Osteocyte (in vitro differentiated cells): ENCODE results near the gene ABCG4. TPM values are rescaled to one million over a fixed set of nuclear protein-coding genes. Genes with fewer than 3 reads are reported as not detected.

Experiments
- DNase-seq: peaks from one replicate; pipeline ENCODE4 v3.0.0; 2021; ENCODE audit warnings: mixed read lengths; ENCODE audit not compliant: unreplicated experiment; ENCODE audit errors: extremely low spot score
- H3K27ac Mint-ChIP-seq: one replicate; pipeline ENCODE4 v1.8.0; 2021; ENCODE audit warnings: mild to moderate bottlenecking, mixed read lengths; ENCODE audit not compliant: unreplicated experiment
- H3K27me3 Mint-ChIP-seq: one replicate; pipeline ENCODE4 v1.8.0; 2021; ENCODE audit warnings: mixed read lengths; ENCODE audit not compliant: unreplicated experiment
- H3K36me3 Mint-ChIP-seq: one replicate; pipeline ENCODE4 v1.8.0; 2021; ENCODE audit warnings: mixed read lengths; ENCODE audit not compliant: unreplicated experiment
- H3K4me1 Mint-ChIP-seq: one replicate; pipeline ENCODE4 v1.8.0; 2021; ENCODE audit warnings: mixed read lengths; ENCODE audit not compliant: unreplicated experiment
- H3K4me3 Mint-ChIP-seq: one replicate; pipeline ENCODE4 v1.8.0; 2021; ENCODE audit warnings: mild to moderate bottlenecking, moderate library complexity, mixed read lengths; ENCODE audit not compliant: unreplicated experiment
- H3K9me3 Mint-ChIP-seq: one replicate; pipeline ENCODE4 v1.8.0; 2021; ENCODE audit warnings: mixed read lengths; ENCODE audit not compliant: unreplicated experiment
- CTCF ChIP-seq: fragments of 200-600 bp; sonication (generic); IDR thresholded peaks from 2 replicates; pipeline ENCODE4 v1.5.0; 2021; ENCODE audit warnings: antibody characterized with exemption, mild to moderate bottlenecking, moderate library complexity
- total RNA-seq: library from RNA; stranded (reverse); gene quantifications from 2 replicates; pipeline ENCODE4 v1.2.1, GENCODE V29; 2021

Gene ABCG4
- total RNA-seq, 1 donor from 2014 or later = 0.75 TPM

GRCh38 chr11:119108146-119108856, 40.6 kb upstream of the ABCG4 start:
- Mint-ChIP-seq H3K36me3 (peaks cover 16% of the 10 kb centered on the region), H3K27ac (peak overlapping the region; percentile 82), H3K4me3 (peak overlapping the region; percentile 84), H3K27me3 (no peaks in the 10 kb centered on the region), H3K9me3 (no peaks in the 10 kb centered on the region), H3K4me1 (peaks cover 35% of the 10 kb centered on the region)
- DNase-seq = no peak
- TF ChIP-seq CTCF = no peak

- Mint-ChIP-seq H3K27me3 (no peaks in the 10 kb centered on the region), H3K4me3 (peak overlapping the region; percentile 84), H3K9me3 (no peaks in the 10 kb centered on the region), H3K27ac (peak overlapping the region; percentile 82), H3K36me3 (peaks cover 17% of the 10 kb centered on the region), H3K4me1 (peaks cover 33% of the 10 kb centered on the region)
- TF ChIP-seq CTCF = no peak
- DNase-seq = no peak
These were observed 40.0 kb upstream of the ABCG4 start for GRCh38 chr11:119108857-119109221.

GRCh38 chr11:119109843-119110242, 39.0 kb upstream of the ABCG4 start:
- Mint-ChIP-seq H3K4me3 (no peak overlapping the region), H3K9me3 (no peaks in the 10 kb centered on the region), H3K36me3 (peaks cover 22% of the 10 kb centered on the region), H3K27ac (no peak overlapping the region), H3K4me1 (peaks cover 31% of the 10 kb centered on the region), H3K27me3 (no peaks in the 10 kb centered on the region)
- no peak for TF ChIP-seq CTCF
- DNase-seq = no peak

GRCh38 chr11:119110439-119110838, 38.4 kb upstream of the ABCG4 start:
- Mint-ChIP-seq H3K27ac (no peak overlapping the region), H3K36me3 (peaks cover 26% of the 10 kb centered on the region), H3K4me1 (peaks cover 28% of the 10 kb centered on the region), H3K4me3 (no peak overlapping the region), H3K27me3 (no peaks in the 10 kb centered on the region), H3K9me3 (no peaks in the 10 kb centered on the region)
- no peak for DNase-seq
- no peak for TF ChIP-seq CTCF

GRCh38 chr11:119111361-119111925, 37.4 kb upstream of the ABCG4 start:
- DNase-seq = no peak
- H3K4me3 Mint-ChIP-seq = no peak overlapping the region
- no peaks in the 10 kb centered on the region for H3K9me3 Mint-ChIP-seq
- no peaks in the 10 kb centered on the region for H3K27me3 Mint-ChIP-seq
- H3K4me1 Mint-ChIP-seq = peaks cover 25% of the 10 kb centered on the region
- peaks cover 31% of the 10 kb centered on the region for H3K36me3 Mint-ChIP-seq
- no peak overlapping the region for H3K27ac Mint-ChIP-seq
- TF ChIP-seq CTCF = no peak
